Gastroesophageal sphincter (tissue), 4 donors: ENCODE results near the gene DENND4C. TPM values are rescaled to one million over a fixed set of nuclear protein-coding genes. Genes with fewer than 3 reads are reported as not detected.
"Not testable (repeated sequence)": the region's sequence is repeated elsewhere in the genome, so short reads cannot be mapped to it uniquely, and the experiment has no call there.

Experiments
- ATAC-seq: fragments of 150-250 bp; one replicate; pipeline ENCODE4 v1.9.1; 2016; ENCODE audit warnings: mild to moderate bottlenecking, moderate library complexity
- H3K27ac ChIP-seq, 4 donors: fragments of 200-600 bp; sonication (generic) in 3 of 4; 1 replicate in 3 of 4; 2 replicates in 1 of 4; pipeline ENCODE4 v1.5.1; 2016 to 2019
- H3K27me3 ChIP-seq: fragments of 200-600 bp; sonication (generic); one replicate; pipeline ENCODE4 v1.5.1; 2019
- H3K36me3 ChIP-seq, 2 donors: fragments of 200-600 bp; sonication (generic); one replicate each; pipeline ENCODE4 v1.5.1; 2019; ENCODE audit warnings: control low read depth in 1 of 2
- H3K4me1 ChIP-seq, 3 donors: fragments of 200-600 bp; sonication (generic); 1 replicate in 2 of 3; 2 replicates in 1 of 3; pipeline ENCODE4 v1.5.1; 2016 to 2019; ENCODE audit warnings: control low read depth in 2 of 3
- H3K4me3 ChIP-seq, 2 donors: fragments of 200-600 bp; sonication (generic); one replicate each; pipeline ENCODE4 v1.5.1; 2019; ENCODE audit warnings: mild to moderate bottlenecking in 1 of 2, moderate library complexity in 1 of 2
- H3K9me3 ChIP-seq, 3 donors: fragments of 200-600 bp; sonication (generic); one replicate each; pipeline ENCODE4 v1.5.1; 2017 to 2019; ENCODE audit warnings: control low read depth in 2 of 3
- EP300 ChIP-seq: sonication (generic); formaldehyde crosslinking; IDR thresholded peaks from one replicate; pipeline ENCODE4 v1.6.1; 2017; ENCODE audit warnings: antibody characterized with exemption, mild to moderate bottlenecking
- POLR2A ChIP-seq, 2 donors: fragments of 450-650 bp; IDR thresholded peaks; one replicate each; pipeline ENCODE4 v1.6.1; 2017; ENCODE audit warnings: antibody characterized with exemption in 2 of 2, mild to moderate bottlenecking in 2 of 2, moderate library complexity in 1 of 2
- POLR2AphosphoS5 ChIP-seq: sonication (generic); formaldehyde crosslinking; IDR thresholded peaks from one replicate; pipeline ENCODE4 v1.6.1; 2017; ENCODE audit warnings: antibody characterized with exemption
- WGBS, 2 donors: methylation state at CpG; one replicate each; pipeline ENCODE4 v1.1.5; 2018; ENCODE audit warnings: low coverage in 1 of 2; 5-methylcytosine and 5-hydroxymethylcytosine counted together
- total RNA-seq, 4 donors: library from RNA; depleted of rRNA; stranded (reverse); fragments of >200 nt; gene quantifications; one replicate each; pipeline ENCODE4 v1.1.0, GENCODE V29; 2016
- TF ChIP-seq, protein P1 (sequence below), 4 experiments: fragments of 200-600 bp in 2 of 4; fragments of 450-650 bp in 2 of 4; sonication (generic) in 1 of 4; IDR thresholded peaks; one replicate each; pipeline ENCODE4 v1.5.1; 2017 to 2019; ENCODE audit warnings: antibody characterized with exemption in 4 of 4, mild to moderate bottlenecking in 2 of 4, moderate library complexity in 2 of 4

Gene DENND4C
- total RNA-seq, 4 donors from 2014 or later, result 72.9 to 117 (median 81.9) TPM

DNA sequence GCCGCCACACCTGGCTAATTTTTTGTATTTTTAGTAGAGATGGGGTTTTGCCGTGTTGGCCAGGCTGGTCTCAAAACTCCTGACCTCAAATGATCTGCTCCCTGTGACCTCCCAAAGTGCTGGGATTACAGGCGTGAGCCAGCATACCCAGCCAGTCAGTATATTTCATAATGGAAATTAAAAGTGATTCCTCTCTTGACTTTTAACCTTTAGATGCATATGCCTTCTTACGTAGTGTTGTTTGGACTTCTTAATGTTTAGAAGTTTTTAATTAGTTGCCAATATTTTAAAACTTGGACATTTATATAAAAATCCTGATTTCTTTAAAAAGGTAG, 22.4 kb downstream of the DENND4C start:
- Histone ChIP-seq H3K27me3 (no peaks in the 10 kb centered on the region), H3K4me3 (no peak overlapping the region), H3K36me3 (peaks cover 0 to 10% of the 10 kb centered on the region in 2 donors), H3K27ac (no peak overlapping the region), H3K9me3 (no peaks in the 10 kb centered on the region), H3K4me1 (peaks cover 0 to 16% (median 0%) of the 10 kb centered on the region in 3 donors)
- ATAC-seq, result no peak
- WGBS, 2 donors, result 45 to 69% methylated on average over 1 to 4 of the region's 4 CpGs
- TF ChIP-seq POLR2AphosphoS5 (no peak), POLR2A (IDR thresholded peaks at IDR 0.05) (no peak), EP300 (no peak)
- TF ChIP-seq, protein P1, sequence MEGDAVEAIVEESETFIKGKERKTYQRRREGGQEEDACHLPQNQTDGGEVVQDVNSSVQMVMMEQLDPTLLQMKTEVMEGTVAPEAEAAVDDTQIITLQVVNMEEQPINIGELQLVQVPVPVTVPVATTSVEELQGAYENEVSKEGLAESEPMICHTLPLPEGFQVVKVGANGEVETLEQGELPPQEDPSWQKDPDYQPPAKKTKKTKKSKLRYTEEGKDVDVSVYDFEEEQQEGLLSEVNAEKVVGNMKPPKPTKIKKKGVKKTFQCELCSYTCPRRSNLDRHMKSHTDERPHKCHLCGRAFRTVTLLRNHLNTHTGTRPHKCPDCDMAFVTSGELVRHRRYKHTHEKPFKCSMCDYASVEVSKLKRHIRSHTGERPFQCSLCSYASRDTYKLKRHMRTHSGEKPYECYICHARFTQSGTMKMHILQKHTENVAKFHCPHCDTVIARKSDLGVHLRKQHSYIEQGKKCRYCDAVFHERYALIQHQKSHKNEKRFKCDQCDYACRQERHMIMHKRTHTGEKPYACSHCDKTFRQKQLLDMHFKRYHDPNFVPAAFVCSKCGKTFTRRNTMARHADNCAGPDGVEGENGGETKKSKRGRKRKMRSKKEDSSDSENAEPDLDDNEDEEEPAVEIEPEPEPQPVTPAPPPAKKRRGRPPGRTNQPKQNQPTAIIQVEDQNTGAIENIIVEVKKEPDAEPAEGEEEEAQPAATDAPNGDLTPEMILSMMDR (IDR thresholded peaks at IDR 0.05), result no peak

DNA sequence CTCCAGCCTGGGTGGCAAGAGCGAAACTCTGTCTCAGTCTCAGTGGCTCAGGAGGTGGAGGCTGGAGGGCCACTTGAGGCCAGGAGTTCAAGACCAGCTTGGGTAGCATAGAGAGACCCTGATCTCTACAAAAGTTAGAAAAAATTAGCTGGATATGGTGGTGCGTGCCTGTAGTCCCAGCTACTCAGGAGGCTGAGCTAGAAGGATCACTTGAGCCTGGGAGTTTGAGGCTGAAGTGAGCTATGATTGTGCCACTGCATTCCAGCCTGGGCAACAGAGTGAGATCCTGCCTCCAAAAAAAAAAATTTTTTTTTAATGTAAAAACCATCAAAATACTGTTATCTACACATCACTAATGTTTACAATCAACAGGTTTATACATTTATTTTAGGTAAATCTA, 24.6 kb downstream of the DENND4C start:
- ATAC-seq, result no peak
- WGBS, 2 donors, result 100% methylated on average over 1 to 2 of the region's 2 CpGs
- Histone ChIP-seq H3K27ac (no peak overlapping the region), H3K9me3 (no peaks in the 10 kb centered on the region), H3K4me1 (peaks cover 0 to 12% (median 0%) of the 10 kb centered on the region in 3 donors), H3K36me3 (peaks cover 0 to 10% of the 10 kb centered on the region in 2 donors), H3K27me3 (no peaks in the 10 kb centered on the region), H3K4me3 (no peak overlapping the region)
- TF ChIP-seq, protein P1 (IDR thresholded peaks at IDR 0.05), result no peak
- TF ChIP-seq POLR2A (IDR thresholded peaks at IDR 0.05), result no peak
- TF ChIP-seq POLR2AphosphoS5, result no peak
- TF ChIP-seq EP300, result no peak

DNA sequence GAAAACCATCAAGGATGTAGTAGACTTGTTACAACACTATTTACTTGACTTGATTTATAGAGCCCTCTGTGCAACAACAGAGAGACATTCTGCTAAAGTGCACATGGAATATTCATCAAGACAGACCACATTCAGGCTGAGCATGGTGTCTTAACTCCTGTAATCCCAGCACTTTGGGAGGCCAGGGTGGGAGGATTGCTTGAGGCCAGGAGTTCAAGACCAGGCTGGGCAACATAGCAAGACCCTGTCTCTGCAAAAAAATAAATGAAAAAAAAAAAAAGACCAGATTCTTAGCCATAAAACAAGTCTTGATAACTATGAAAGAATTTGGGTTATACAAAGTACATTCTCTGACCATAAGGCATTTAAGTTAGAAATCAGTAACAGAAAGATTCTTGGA, 25.3 kb downstream of the DENND4C start:
- ATAC-seq, result no peak
- no peak for TF ChIP-seq POLR2A (IDR thresholded peaks at IDR 0.05)
- Histone ChIP-seq H3K4me3 (no peak overlapping the region), H3K27me3 (no peaks in the 10 kb centered on the region), H3K36me3 (peaks cover 0 to 7% of the 10 kb centered on the region in 2 donors), H3K4me1 (peaks cover 0 to 18% (median 0%) of the 10 kb centered on the region in 3 donors), H3K9me3 (no peaks in the 10 kb centered on the region), H3K27ac (no peak overlapping the region)

DNA sequence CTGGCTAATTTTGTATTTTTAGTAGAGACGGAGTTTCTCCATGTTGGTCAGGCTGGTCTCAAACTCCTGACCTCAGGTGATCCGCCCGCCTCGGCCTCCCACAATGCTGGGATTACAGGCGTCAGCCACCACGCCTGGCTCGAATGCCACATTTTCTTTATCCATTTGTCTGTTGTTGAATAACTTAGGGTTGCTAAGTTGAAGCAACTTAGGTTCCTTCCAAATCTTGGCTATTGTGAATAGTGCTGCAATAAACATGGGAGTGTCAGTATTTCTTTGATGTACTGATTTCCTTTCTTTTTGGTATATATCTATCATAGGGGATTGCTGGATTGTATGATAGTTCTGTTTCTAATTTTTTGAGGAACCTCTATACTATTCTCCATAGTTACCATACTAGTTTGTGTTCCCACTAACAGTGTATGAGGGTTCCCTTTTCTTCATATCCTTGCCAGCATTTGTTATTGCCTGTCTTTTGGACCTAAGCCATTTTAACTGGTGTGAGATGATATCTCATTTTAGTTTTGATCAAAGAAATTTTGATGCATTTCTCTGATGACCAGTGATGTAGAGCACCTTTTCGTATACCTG, 29.3 kb downstream of the DENND4C start:
- peaks cover 0 to 13% (median 0%) of the 10 kb centered on the region in 3 donors for H3K4me1 ChIP-seq
- H3K36me3 ChIP-seq, H3K27me3 ChIP-seq, H3K4me3 ChIP-seq, H3K27ac ChIP-seq, H3K9me3 ChIP-seq, ATAC-seq: not testable (repeated sequence)
- WGBS, 2 donors, result 89 to 95% methylated on average over 4 to 8 of the region's 8 CpGs

DNA sequence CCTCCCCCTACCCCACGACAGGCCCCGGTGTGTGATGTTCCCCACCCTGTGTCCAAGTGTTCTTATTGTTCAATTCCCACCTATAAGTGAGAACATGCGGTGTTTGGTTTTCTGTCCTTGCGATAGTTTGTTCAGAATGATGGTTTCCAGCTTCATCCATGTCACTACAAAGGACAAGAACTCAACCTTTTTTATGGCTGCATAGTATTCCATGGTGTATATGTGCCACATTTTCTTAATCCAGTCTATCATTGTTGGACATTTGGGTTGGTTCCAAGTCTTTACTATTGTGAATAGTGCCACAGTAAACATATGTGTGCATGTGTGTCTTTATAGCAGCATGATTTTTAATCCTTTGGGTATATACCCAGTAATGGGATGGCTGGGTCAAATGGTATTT, 35.1 kb downstream of the DENND4C start:
- not testable (repeated sequence) for H3K27me3 ChIP-seq, H3K36me3 ChIP-seq, H3K27ac ChIP-seq, H3K9me3 ChIP-seq, H3K4me3 ChIP-seq, ATAC-seq
- 83 to 100% methylated on average over 1 to 2 of the region's 4 CpGs for WGBS, 2 donors
- H3K4me1 ChIP-seq, result peaks cover 0 to 29% (median 0%) of the 10 kb centered on the region in 3 donors

DNA sequence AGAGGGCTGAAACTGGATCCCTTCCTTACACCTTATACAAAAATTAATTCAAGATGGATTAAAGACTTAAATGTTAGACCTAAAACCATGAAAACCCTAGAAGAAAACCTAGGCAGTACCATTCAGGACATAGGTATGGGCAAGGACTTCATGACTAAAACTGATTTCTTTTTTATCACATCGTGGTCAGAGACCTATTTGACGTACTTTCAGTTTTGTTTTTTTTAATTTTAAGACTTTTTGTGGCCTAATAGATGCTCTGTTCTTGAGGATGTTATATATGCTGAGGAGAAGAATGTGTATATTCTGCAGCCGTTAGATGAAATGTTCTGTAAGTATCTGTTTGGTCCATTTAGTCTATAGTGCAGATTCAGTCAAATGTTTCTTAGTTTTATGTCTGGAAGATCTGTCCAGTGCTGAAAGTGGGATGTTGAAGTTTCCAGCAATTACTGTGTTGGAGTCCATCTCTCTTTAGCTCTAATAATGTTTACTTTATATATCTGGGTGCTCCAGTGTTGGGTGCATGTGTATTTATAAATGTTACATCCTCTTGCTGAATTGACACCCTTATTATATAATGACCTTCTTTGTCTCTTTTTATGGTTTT, 36.4 kb downstream of the DENND4C start:
- not testable (repeated sequence) for H3K27ac ChIP-seq, ATAC-seq, H3K36me3 ChIP-seq, H3K27me3 ChIP-seq, H3K9me3 ChIP-seq, H3K4me3 ChIP-seq
- peaks cover 0 to 26% (median 0%) of the 10 kb centered on the region in 3 donors for H3K4me1 ChIP-seq
- WGBS, 2 donors, result 79 to 100% methylated on average over 3 of the region's 3 CpGs

DNA sequence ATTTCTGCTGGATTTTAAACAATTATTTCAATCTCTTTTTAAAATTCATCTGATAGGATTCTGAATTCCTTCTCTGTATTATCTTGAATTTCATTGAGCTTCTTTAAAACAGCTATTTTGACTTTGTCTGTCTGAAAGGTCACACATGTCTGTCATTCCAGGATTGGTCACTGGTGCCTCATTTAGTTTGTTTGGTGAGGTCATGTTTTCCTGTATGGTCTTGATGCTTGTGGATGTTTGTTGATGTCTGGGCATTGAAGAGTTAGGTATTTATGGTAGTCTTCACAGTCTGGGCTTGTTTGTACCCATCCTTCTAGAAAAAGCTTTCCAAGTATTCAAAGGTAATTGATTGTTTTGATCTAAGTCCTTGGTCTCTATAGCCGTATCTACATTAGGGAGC, 39.1 kb downstream of the DENND4C start:
- WGBS, 2 donors, result 88 to 100% methylated on average over 1 of the region's 1 CpG
- peaks cover 0 to 22% (median 0%) of the 10 kb centered on the region in 3 donors for H3K4me1 ChIP-seq
- no peak overlapping the region for H3K27ac ChIP-seq
- H3K27me3 ChIP-seq, result no peaks in the 10 kb centered on the region
- TF ChIP-seq, protein P1 (IDR thresholded peaks at IDR 0.05), result no peak
- no peak for TF ChIP-seq EP300
- no peak for TF ChIP-seq POLR2AphosphoS5
- no peak for TF ChIP-seq POLR2A (IDR thresholded peaks at IDR 0.05)
- H3K9me3 ChIP-seq, result no peaks in the 10 kb centered on the region
- ATAC-seq, result no peak
- no peak overlapping the region for H3K4me3 ChIP-seq
- H3K36me3 ChIP-seq, result no peaks in the 10 kb centered on the region
